T-cell (primary cell): ENCODE data around the gene POPDC3. TPM values are rescaled to one million over a fixed set of nuclear protein-coding genes. Genes with fewer than 3 reads are reported as not detected.

Source experiments
- ATAC-seq, 4 experiments: fragments of 200-7000 bp in 3 of 4; fragments of 150-1000 bp in 1 of 4; cut with Tn5 transposase; replicated peaks in 1 of 4; 1 replicate in 3 of 4; 2 replicates in 1 of 4; pipeline ENCODE4 v1.10.0; 2021; ENCODE audit warnings: moderate library complexity in 3 of 4, mild to moderate bottlenecking in 2 of 4, moderate number of reproducible peaks in 1 of 4
- CTCF ChIA-PET, 2 donors: fragments of 300-600 bp; sonication (Branson Sonifier 250); formaldehyde crosslinking; loops; one replicate each; lab custom pipeline; 2022; ENCODE audit warnings: antibody characterized with exemption in 2 of 2; lab: Charles Lee
- POLR2A ChIA-PET, 2 donors: fragments of 300-600 bp; sonication (Branson Sonifier 250); formaldehyde crosslinking; loops; one replicate each; lab custom pipeline; 2022; ENCODE audit warnings: antibody characterized with exemption in 2 of 2; lab: Charles Lee
- DNase-seq, 35 experiments: peaks; one replicate each; pipeline versions ENCODE4 v3.0.0 to v3.0.0-alpha.2; 2013 to 2023
- H3K27ac ChIP-seq: one replicate; pipeline ENCODE4 v1.5.1; 2013; ENCODE audit warnings: low read length
- H3K27me3 ChIP-seq, 2 experiments: replicated peaks in 1 of 2; 1 replicate in 1 of 2; 2 replicates in 1 of 2; pipeline versions ENCODE4 v1.6.1 to v1.7.0; 2013; ENCODE audit warnings: low read length in 1 of 2, mixed read lengths in 1 of 2; ENCODE audit not compliant: control insufficient read depth in 2 of 2, insufficient read depth in 2 of 2; ENCODE audit errors: extremely low read depth in 1 of 2
- H3K36me3 ChIP-seq, 2 donors: 1 replicate in 1 of 2; 2 replicates in 1 of 2; pipeline versions ENCODE4 v1.6.1 to v1.7.0; 2013; ENCODE audit warnings: low read length in 1 of 2; ENCODE audit not compliant: control insufficient read depth in 2 of 2, insufficient read depth in 1 of 2; ENCODE audit errors: extremely low read depth in 1 of 2
- H3K4me1 ChIP-seq, 2 experiments: 1 replicate in 1 of 2; 2 replicates in 1 of 2; pipeline versions ENCODE4 v1.6.1 to v1.7.0; 2013; ENCODE audit warnings: low read length in 2 of 2, mixed read lengths in 1 of 2; ENCODE audit not compliant: insufficient read depth in 2 of 2, control insufficient read depth in 1 of 2; ENCODE audit errors: extremely low read depth in 1 of 2
- H3K4me3 ChIP-seq, 2 donors: 1 replicate in 1 of 2; 2 replicates in 1 of 2; pipeline versions ENCODE4 v1.5.1 to v1.7.0; 2013; ENCODE audit warnings: mild to moderate bottlenecking in 2 of 2, low read length in 1 of 2, moderate library complexity in 1 of 2; ENCODE audit not compliant: control insufficient read depth in 1 of 2; ENCODE audit errors: extremely low read depth in 1 of 2
- H3K9me3 ChIP-seq: 2 replicates; pipeline ENCODE4 v1.7.0; 2013
- H3K27ac Mint-ChIP-seq, 2 donors: one replicate each; pipeline ENCODE4 v1.8.0; 2020 to 2021; ENCODE audit warnings: mild to moderate bottlenecking in 2 of 2, mixed read lengths in 2 of 2
- H3K27me3 Mint-ChIP-seq, 2 donors: one replicate each; pipeline ENCODE4 v1.8.0; 2021 to 2022; ENCODE audit warnings: mixed read lengths in 2 of 2
- H3K36me3 Mint-ChIP-seq: one replicate; pipeline ENCODE4 v1.8.0; 2021; ENCODE audit warnings: mixed read lengths
- H3K4me1 Mint-ChIP-seq, 3 donors: one replicate each; pipeline ENCODE4 v1.8.0; 2020 to 2022; ENCODE audit warnings: mixed read lengths in 3 of 3, mild to moderate bottlenecking in 1 of 3
- H3K4me3 Mint-ChIP-seq, 3 donors: one replicate each; pipeline ENCODE4 v1.8.0; 2020 to 2022; ENCODE audit warnings: mild to moderate bottlenecking in 3 of 3, mixed read lengths in 3 of 3, moderate library complexity in 3 of 3
- H3K9me3 Mint-ChIP-seq, 3 donors: one replicate each; pipeline ENCODE4 v1.8.0; 2020 to 2022; ENCODE audit warnings: mixed read lengths in 3 of 3
- WGBS: methylation state at CpG from one replicate; pipeline ENCODE4 v1.1.5; 2013; ENCODE audit warnings: missing lambda C conversion rate; ENCODE audit not compliant: insufficient coverage; 5-methylcytosine and 5-hydroxymethylcytosine counted together
- total RNA-seq, 35 experiments: library from RNA in 6 of 35; stranded (reverse) in 6 of 35; fragments of 120-200 nt in 1 of 35; gene quantifications; one replicate each; pipeline versions ENCODE4 v1.2.1 to v1.2.4 and lab custom pipeline; 2013 to 2026

Gene POPDC3
- total RNA-seq, 5 donors from 2014 or later (not counting 1 experiment from before 2014, with no cell fraction given) = not detected

- H3K27ac ChIP-seq = no peak overlapping the region
- H3K9me3 Mint-ChIP-seq = peaks cover 0 to 3% (median 0%) of the 10 kb centered on the region in 3 donors
- no peak overlapping the region for H3K27ac Mint-ChIP-seq
- H3K27me3 Mint-ChIP-seq = peaks cover 22 to 31% of the 10 kb centered on the region in 2 donors
- no peaks in the 10 kb centered on the region for H3K4me1 ChIP-seq
- H3K36me3 ChIP-seq = no peaks in the 10 kb centered on the region
- ChIA-PET CTCF (no interaction called here), POLR2A (no interaction called here)
- no CpG with 5 or more reads among the region's 1 CpG for WGBS
- H3K4me1 Mint-ChIP-seq = no peaks in the 10 kb centered on the region
- H3K36me3 Mint-ChIP-seq = no peaks in the 10 kb centered on the region
- H3K4me3 Mint-ChIP-seq = no peak overlapping the region
- H3K9me3 ChIP-seq = no peaks in the 10 kb centered on the region
- DNase-seq (no peak), ATAC-seq (no peak)
- H3K27me3 ChIP-seq = peaks cover 2 to 15% of the 10 kb centered on the region in 2 experiments
- no peak overlapping the region for H3K4me3 ChIP-seq
These were observed 11.5 kb upstream of the POPDC3 start for GRCh38 chr6:105191351-105191750.

GRCh38 chr6:105189026-105189820 lies 9.4 kb upstream of the POPDC3 start:
- Histone ChIP-seq H3K27me3 (peaks cover 2 to 12% of the 10 kb centered on the region in 2 experiments), H3K4me1 (no peaks in the 10 kb centered on the region), H3K9me3 (no peaks in the 10 kb centered on the region), H3K36me3 (no peaks in the 10 kb centered on the region), H3K27ac (no peak overlapping the region), H3K4me3 (no peak overlapping the region)
- Mint-ChIP-seq H3K4me1 (no peaks in the 10 kb centered on the region), H3K27ac (no peak overlapping the region), H3K9me3 (no peaks in the 10 kb centered on the region), H3K27me3 (peaks cover 13 to 16% of the 10 kb centered on the region in 2 donors), H3K36me3 (no peaks in the 10 kb centered on the region), H3K4me3 (no peak overlapping the region)
- no peak for ATAC-seq
- DNase-seq = no peak
- CTCF ChIA-PET = no interaction called here
- 82% methylated on average over 3 of the region's 10 CpGs for WGBS
- POLR2A ChIA-PET = no interaction called here

GRCh38 chr6:105188251-105188650 lies 8.4 kb upstream of the POPDC3 start:
- H3K36me3 Mint-ChIP-seq = no peaks in the 10 kb centered on the region
- no peaks in the 10 kb centered on the region for H3K4me1 Mint-ChIP-seq
- H3K9me3 Mint-ChIP-seq = no peaks in the 10 kb centered on the region
- H3K4me1 ChIP-seq = no peaks in the 10 kb centered on the region
- no CpG with 5 or more reads among the region's 2 CpGs for WGBS
- peaks cover 16 to 21% of the 10 kb centered on the region in 2 donors for H3K27me3 Mint-ChIP-seq
- no peak overlapping the region for H3K27ac ChIP-seq
- H3K9me3 ChIP-seq = no peaks in the 10 kb centered on the region
- ATAC-seq (no peak), DNase-seq (no peak)
- H3K36me3 ChIP-seq = no peaks in the 10 kb centered on the region
- H3K4me3 Mint-ChIP-seq = no peak overlapping the region
- ChIA-PET CTCF (no interaction called here), POLR2A (no interaction called here)
- no peak overlapping the region for H3K27ac Mint-ChIP-seq
- no peak overlapping the region for H3K4me3 ChIP-seq
- H3K27me3 ChIP-seq = peaks cover 2 to 12% of the 10 kb centered on the region in 2 experiments

GRCh38 chr6:105186576-105186975 lies 6.8 kb upstream of the POPDC3 start:
- no peaks in the 10 kb centered on the region for H3K9me3 Mint-ChIP-seq

GRCh38 chr6:105184921-105185320 lies 5.1 kb upstream of the POPDC3 start:
- Histone ChIP-seq H3K4me1 (peaks cover 0 to 5% of the 10 kb centered on the region in 2 experiments), H3K27ac (no peak overlapping the region), H3K36me3 (no peaks in the 10 kb centered on the region), H3K4me3 (no peak overlapping the region), H3K27me3 (peaks cover 8 to 20% of the 10 kb centered on the region in 2 experiments), H3K9me3 (no peaks in the 10 kb centered on the region)
- ATAC-seq = no peak
- Mint-ChIP-seq H3K4me1 (peaks cover 4 to 8% (median 5%) of the 10 kb centered on the region in 3 donors), H3K27ac (no peak overlapping the region), H3K4me3 (no peak overlapping the region), H3K36me3 (no peaks in the 10 kb centered on the region), H3K27me3 (peaks cover 36 to 47% of the 10 kb centered on the region in 2 donors), H3K9me3 (no peaks in the 10 kb centered on the region)
- POLR2A ChIA-PET = no interaction called here
- WGBS = no CpG with 5 or more reads among the region's 2 CpGs
- no peak for DNase-seq
- CTCF ChIA-PET = no interaction called here

More at GRCh38 chr6:105186576-105186975, 6.8 kb upstream of the POPDC3 start:
- H3K27ac ChIP-seq = no peak overlapping the region
- ChIA-PET CTCF (no interaction called here), POLR2A (no interaction called here)
- H3K4me1 ChIP-seq = no peaks in the 10 kb centered on the region
- H3K9me3 ChIP-seq = no peaks in the 10 kb centered on the region
- WGBS = no CpG with 5 or more reads among the region's 2 CpGs
- ATAC-seq (no peak), DNase-seq (no peak)
- Mint-ChIP-seq H3K36me3 (no peaks in the 10 kb centered on the region), H3K27ac (no peak overlapping the region), H3K27me3 (peaks cover 25 to 34% of the 10 kb centered on the region in 2 donors), H3K4me3 (no peak overlapping the region), H3K4me1 (no peaks in the 10 kb centered on the region)
- no peaks in the 10 kb centered on the region for H3K36me3 ChIP-seq
- peaks cover 5 to 15% of the 10 kb centered on the region in 2 experiments for H3K27me3 ChIP-seq
- H3K4me3 ChIP-seq = no peak overlapping the region

- Mint-ChIP-seq H3K27ac (no peak overlapping the region), H3K36me3 (no peaks in the 10 kb centered on the region), H3K4me3 (no peak overlapping the region), H3K4me1 (peaks cover 5 to 9% (median 6%) of the 10 kb centered on the region in 3 donors), H3K27me3 (peaks cover 46 to 63% of the 10 kb centered on the region in 2 donors), H3K9me3 (no peaks in the 10 kb centered on the region)
- no peaks in the 10 kb centered on the region for H3K9me3 ChIP-seq
- POLR2A ChIA-PET = no interaction called here
- CTCF ChIA-PET = no interaction called here
- no peak overlapping the region for H3K4me3 ChIP-seq
- H3K4me1 ChIP-seq = peaks cover 0 to 8% of the 10 kb centered on the region in 2 experiments
- H3K36me3 ChIP-seq = no peaks in the 10 kb centered on the region
- ATAC-seq (no peak), DNase-seq (no peak)
- H3K27ac ChIP-seq = no peak overlapping the region
- WGBS = 80% methylated on average over 3 of the region's 4 CpGs
- H3K27me3 ChIP-seq = peaks cover 14 to 22% of the 10 kb centered on the region in 2 experiments
These were observed 2.2 kb upstream of the POPDC3 start for GRCh38 chr6:105181981-105182515.
